A549 (cell line): Measurements from ENCODE around the gene CCDC77. TPM values are rescaled to one million over a fixed set of nuclear protein-coding genes. Genes with fewer than 3 reads are reported as not detected.
A peak's percentile ranks its signal among the peaks of the same experiment; 100 is the strongest.

Experiments used
- ATAC-seq, 2 experiments: fragments of 200-7000 bp in 1 of 2; fragments of >200 bp in 1 of 2; cut with Nextera tagmentation in 1 of 2; cut with Tn5 transposase in 1 of 2; 3 replicates each; pipeline versions ENCODE4 v1.8.0 to v1.9.1; 2018 to 2020; ENCODE audit warnings: mild to moderate bottlenecking in 1 of 2, moderate library complexity in 1 of 2
- CTCF ChIA-PET: fragments of 300-600 bp; sonication (Branson Sonifier 250); formaldehyde crosslinking; extraction: SDS; loops from one replicate; lab custom pipeline; 2021; ENCODE audit warnings: antibody characterized with exemption, inconsistent platforms; lab: Yijun Ruan, JAX
- POLR2A ChIA-PET: fragments of 350-600 bp; formaldehyde crosslinking; extraction: SDS; loops from one replicate; lab custom pipeline; 2021; ENCODE audit warnings: antibody characterized with exemption, inconsistent platforms; lab: Yijun Ruan, JAX
- DNase-seq, 2 experiments: peaks; one replicate each; pipeline versions ENCODE4 v3.0.0 to v3.0.0-alpha.2; 2011 to 2016; ENCODE audit warnings: low read depth in 1 of 2, low spot score in 1 of 2
- FAIRE-seq: peaks from 2 replicates; lab custom pipeline; 2011; peaks lifted over from hg19 to GRCh38; lab: Jason Lieb, UNC
- H3K27ac ChIP-seq, 2 experiments: fragments of >200 bp; sonication (Bioruptor Twin); formaldehyde crosslinking; 3 replicates each; pipeline ENCODE4 v1.5.1; 2016 to 2017
- H3K4me1 ChIP-seq: fragments of >200 bp; sonication (Bioruptor Twin); formaldehyde crosslinking; 3 replicates; pipeline ENCODE4 v1.6.1; 2016
- H3K4me2 ChIP-seq: fragments of >200 bp; sonication (Bioruptor Twin); formaldehyde crosslinking; 3 replicates; pipeline ENCODE4 v1.6.1; 2016
- H3K4me3 ChIP-seq: fragments of >200 bp; sonication (Bioruptor Twin); formaldehyde crosslinking; 3 replicates; pipeline ENCODE4 v1.5.1; 2016
- H3K9me3 ChIP-seq: fragments of >200 bp; sonication (Bioruptor Twin); formaldehyde crosslinking; 3 replicates; pipeline ENCODE4 v1.6.1; 2016
- CBX8 ChIP-seq: fragments of 200-600 bp; sonication (generic); IDR thresholded peaks from 2 replicates; pipeline ENCODE4 v1.6.1; 2016
- EHF ChIP-seq: fragments of 250-450 bp; sonication (Bioruptor Pico); IDR thresholded peaks from 2 replicates; pipeline ENCODE4 v1.5.0; 2020; ENCODE audit warnings: mild to moderate bottlenecking
- EP300 ChIP-seq, 2 experiments: fragments of >200 bp; sonication (Bioruptor Twin); formaldehyde crosslinking; IDR thresholded peaks; 2 replicates in 1 of 2; 3 replicates in 1 of 2; pipeline ENCODE4 v1.6.1; 2016 to 2017
- ESRRA ChIP-seq: fragments of 150-350 bp; IDR thresholded peaks from 2 replicates; pipeline ENCODE4 v1.6.1; 2014; ENCODE audit warnings: mild to moderate bottlenecking, low read length, borderline replicate concordance
- FOSL2 ChIP-seq, 2 experiments: fragments of 450-650 bp in 1 of 2; fragments of >200 bp in 1 of 2; sonication (Bioruptor Twin) in 1 of 2; formaldehyde crosslinking; IDR thresholded peaks; 2 replicates each; pipeline versions ENCODE4 v1.5.0 to v1.6.1; 2016 to 2020; ENCODE audit warnings: mild to moderate bottlenecking in 1 of 2, moderate library complexity in 1 of 2
- HDAC2 ChIP-seq: fragments of 200-600 bp; sonication (generic); IDR thresholded peaks from 2 replicates; pipeline ENCODE4 v1.6.1; 2016
- HOXA7 ChIP-seq: fragments of 250-450 bp; sonication (Bioruptor Pico); IDR thresholded peaks from 2 replicates; pipeline ENCODE4 v1.5.0; 2020; ENCODE audit warnings: mild to moderate bottlenecking, moderate library complexity
- MAX ChIP-seq: IDR thresholded peaks from 2 replicates; pipeline ENCODE4 v1.6.1; 2012
- MAZ ChIP-seq: fragments of 150-350 bp; IDR thresholded peaks from 2 replicates; pipeline ENCODE4 v1.6.1; 2014; ENCODE audit warnings: antibody characterized with exemption, low read depth, low read length, borderline replicate concordance
- NFE2L2 ChIP-seq: fragments of 150-350 bp; conservative IDR thresholded peaks from 2 replicates; pipeline ENCODE4 v1.6.1; 2014; ENCODE audit warnings: low read length
- NPAS2 ChIP-seq: fragments of 250-450 bp; sonication (Bioruptor Pico); IDR thresholded peaks from 2 replicates; pipeline ENCODE4 v1.8.0; 2022; ENCODE audit warnings: mild to moderate bottlenecking, moderate library complexity, borderline replicate concordance
- PHF8 ChIP-seq: fragments of 200-600 bp; sonication (generic); IDR thresholded peaks from 2 replicates; pipeline ENCODE4 v1.6.1; 2016; ENCODE audit warnings: low read depth, mild to moderate bottlenecking, antibody characterized with exemption, moderate library complexity, borderline replicate concordance
- RARB ChIP-seq: fragments of 250-450 bp; sonication (Bioruptor Pico); IDR thresholded peaks from 2 replicates; pipeline ENCODE4 v1.8.0; 2021; ENCODE audit warnings: mild to moderate bottlenecking, moderate library complexity
- RFX5 ChIP-seq: fragments of 450-650 bp; IDR thresholded peaks from 2 replicates; pipeline ENCODE4 v1.7.1; 2014; ENCODE audit warnings: antibody characterized with exemption, mild to moderate bottlenecking, moderate library complexity
- RNF2 ChIP-seq: fragments of 200-600 bp; sonication (generic); IDR thresholded peaks from 2 replicates; pipeline ENCODE4 v1.6.1; 2016; ENCODE audit warnings: low read depth, mild to moderate bottlenecking, antibody characterized with exemption, moderate library complexity, borderline replicate concordance
- SREBF2 ChIP-seq: fragments of 450-650 bp; IDR thresholded peaks from 2 replicates; pipeline ENCODE4 v1.6.1; 2014; ENCODE audit warnings: mild to moderate bottlenecking, moderate library complexity
- USF2 ChIP-seq: fragments of 450-650 bp; IDR thresholded peaks from 2 replicates; pipeline ENCODE4 v1.6.1; 2014; ENCODE audit warnings: antibody characterized with exemption
- ZNF302 ChIP-seq: fragments of 250-450 bp; sonication (Bioruptor Pico); IDR thresholded peaks from 2 replicates; pipeline ENCODE4 v1.9.0; 2021; ENCODE audit warnings: inconsistent platforms, mild to moderate bottlenecking, moderate library complexity
- ZSCAN20 ChIP-seq: fragments of 250-450 bp; sonication (Bioruptor Pico); IDR thresholded peaks from 2 replicates; pipeline ENCODE4 v1.8.0; 2022; ENCODE audit warnings: mild to moderate bottlenecking, moderate library complexity
- WGBS: methylation state at CpG from one replicate; pipeline ENCODE4 v1.1.6; 2017; ENCODE audit errors: missing lambda C conversion rate; 5-methylcytosine and 5-hydroxymethylcytosine counted together
- polyA plus RNA-seq, 4 experiments: library from polyadenylated mRNA; depleted of rRNA in 3 of 4; stranded (reverse); fragments of >200 nt; fragmentation: RNase III in 1 of 4; extraction: RNeasy Plus Mini Kit Qiagen cat#74134 plus additional on column Dnase treatment in 1 of 4; gene quantifications; 2 replicates in 3 of 4; 3 replicates in 1 of 4; pipeline ENCODE4 v1.2.3, GENCODE V29; 2011 to 2017
- TF ChIP-seq, protein P1 (sequence below): fragments of >200 bp; sonication (Bioruptor Twin); formaldehyde crosslinking; IDR thresholded peaks from 2 replicates; pipeline ENCODE4 v1.6.1; 2016

The CCDC77 gene
- polyA plus RNA-seq, 2 of the 4 experiments (the other 2 are of a cell fraction), result 15.4 to 23.1 TPM

- H3K4me3 ChIP-seq, result no peak overlapping the region
- peaks cover 7% of the 10 kb centered on the region; the same call in 2 of the 3 replicates for H3K9me3 ChIP-seq
- H3K27ac ChIP-seq, result no peak overlapping the region
- no peak overlapping the region for H3K4me2 ChIP-seq
- 4% methylated on average over 1 of the region's 2 CpGs for WGBS
- ATAC-seq (peak in 1 of 2 experiments; percentile 54; a peak in 3 of 6 replicates), DNase-seq (no peak), FAIRE-seq (no peak)
- TF ChIP-seq FOSL2 (IDR thresholded peaks at IDR 0.05), result no peak
- no peak for TF ChIP-seq FOSL2 (CRISPR knock-in tag; IDR thresholded peaks at IDR 0.05)
- no peak for TF ChIP-seq EP300 (IDR thresholded peaks at IDR 0.05)
- TF ChIP-seq RARB (CRISPR knock-in tag), result no peak
- no peak for TF ChIP-seq RFX5
- no peak for TF ChIP-seq ZSCAN20 (CRISPR knock-in tag)
- TF ChIP-seq PHF8, result no peak
- no peak for TF ChIP-seq USF2
- no peak for TF ChIP-seq HDAC2
- TF ChIP-seq RNF2, result no peak
- TF ChIP-seq NPAS2 (CRISPR knock-in tag), result no peak
- H3K4me1 ChIP-seq, result no peaks in the 10 kb centered on the region
- CTCF ChIA-PET, result interaction anchor here (1.0 to 7.6 kb wide), 8 partner anchors 14 to 92 kb away, joined by 3 to 103 read pairs (median 36); no protein-coding TSS in a partner anchor
- POLR2A ChIA-PET, result no interaction called here
Measured at GRCh38 chr12:455821-456220, 54.4 kb downstream of the CCDC77 start.

- no peak overlapping the region for H3K4me2 ChIP-seq
- TF ChIP-seq NFE2L2 (no peak), FOSL2 (IDR thresholded peaks at IDR 0.05) (no peak), FOSL2 (CRISPR knock-in tag; IDR thresholded peaks at IDR 0.05) (no peak), PHF8 (no peak), ZNF302 (CRISPR knock-in tag) (no peak), RFX5 (no peak), MAX (no peak), EHF (CRISPR knock-in tag) (no peak), SREBF2 (no peak), MAZ (no peak), HOXA7 (CRISPR knock-in tag) (no peak), HDAC2 (no peak), ESRRA (no peak)
- TF ChIP-seq, protein P1, sequence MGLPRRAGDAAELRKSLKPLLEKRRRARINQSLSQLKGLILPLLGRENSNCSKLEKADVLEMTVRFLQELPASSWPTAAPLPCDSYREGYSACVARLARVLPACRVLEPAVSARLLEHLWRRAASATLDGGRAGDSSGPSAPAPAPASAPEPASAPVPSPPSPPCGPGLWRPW, result no peak
- TF ChIP-seq, all 56 proteins: peak for 0
- ChIA-PET POLR2A (no interaction called here), CTCF (interaction anchor here (0.6 to 7.6 kb wide), 7 partner anchors 10 to 331 kb away, joined by 3 to 103 read pairs (median 4); no protein-coding TSS in a partner anchor)
- Histone ChIP-seq H3K9me3 (peaks cover 3% of the 10 kb centered on the region; the same call in 2 of the 3 replicates), H3K4me3 (no peak overlapping the region), H3K27ac (no peak overlapping the region), H3K4me1 (no peaks in the 10 kb centered on the region)
- FAIRE-seq (no peak), ATAC-seq (no peak), DNase-seq (no peak)
- 48% methylated on average over 4 of the region's 4 CpGs for WGBS
Measured at GRCh38 chr12:457676-458075, 56.2 kb downstream of the CCDC77 start.

DNA sequence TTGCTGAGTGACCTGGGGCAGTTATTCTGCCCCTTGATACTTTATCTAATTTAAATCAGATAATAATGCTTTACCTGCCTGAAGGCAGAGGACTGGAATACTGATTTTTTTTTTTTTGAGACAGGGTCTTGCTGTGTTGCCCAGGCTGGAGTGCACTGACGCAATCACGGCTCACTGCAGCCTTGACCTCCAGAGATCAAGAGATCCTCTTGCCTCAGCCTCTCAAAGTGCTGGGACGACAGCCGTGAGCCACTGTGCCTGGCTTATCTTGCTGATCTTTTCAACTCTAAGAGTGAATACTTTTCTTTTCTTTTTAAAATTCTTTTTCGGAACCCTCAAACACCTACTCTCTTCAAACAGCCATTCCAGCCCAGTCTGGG is 57.6 kb downstream of the CCDC77 start:
- CTCF ChIA-PET, result no interaction called here
- 55% methylated on average over 5 of the region's 5 CpGs for WGBS
- FAIRE-seq (no peak), DNase-seq (no peak), ATAC-seq (no peak)
- TF ChIP-seq CBX8 (0 out of 2 replicates have a peak, but pooled peaks have one; percentile 55), USF2 (no peak)
- Histone ChIP-seq H3K4me1 (peaks cover 5% of the 10 kb centered on the region; the same call in 2 of the 3 replicates), H3K4me2 (peak overlapping the region; percentile 87), H3K27ac (no peak overlapping the region), H3K9me3 (no peaks in the 10 kb centered on the region), H3K4me3 (peak overlapping the region; percentile 77)
- POLR2A ChIA-PET, result no interaction called here
